NCI-H1694 treated with DMSO at 0.1 percent for 48 hours (cell line): ENCODE results near the gene FARS2.
A peak's percentile ranks its signal among the peaks of the same experiment; 100 is the strongest.

Experiments used
- DNase-seq: peaks from one replicate; lab custom pipeline; 2025; lab: John Stamatoyannopoulos, UW

Gene FARS2

DNA sequence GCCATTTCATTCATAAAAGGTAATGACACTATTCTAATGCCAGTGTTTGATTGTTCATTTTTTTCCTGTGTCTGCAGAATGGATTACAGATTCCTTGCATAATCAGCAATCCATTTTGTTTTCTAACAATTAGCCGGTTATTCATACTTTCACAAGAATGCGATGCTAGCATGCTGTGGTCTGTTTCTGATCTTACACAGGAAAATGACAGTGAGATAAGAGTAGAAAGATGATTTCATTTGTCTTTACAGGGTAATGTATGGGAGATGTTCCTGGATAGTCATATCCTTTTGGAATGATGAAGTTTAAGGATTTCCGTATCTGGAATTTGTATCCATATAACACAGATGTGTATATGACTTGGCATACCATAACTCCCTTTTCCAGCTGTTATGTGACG, 207.3 kb downstream of the FARS2 start:
- DNase-seq = no peak

DNA sequence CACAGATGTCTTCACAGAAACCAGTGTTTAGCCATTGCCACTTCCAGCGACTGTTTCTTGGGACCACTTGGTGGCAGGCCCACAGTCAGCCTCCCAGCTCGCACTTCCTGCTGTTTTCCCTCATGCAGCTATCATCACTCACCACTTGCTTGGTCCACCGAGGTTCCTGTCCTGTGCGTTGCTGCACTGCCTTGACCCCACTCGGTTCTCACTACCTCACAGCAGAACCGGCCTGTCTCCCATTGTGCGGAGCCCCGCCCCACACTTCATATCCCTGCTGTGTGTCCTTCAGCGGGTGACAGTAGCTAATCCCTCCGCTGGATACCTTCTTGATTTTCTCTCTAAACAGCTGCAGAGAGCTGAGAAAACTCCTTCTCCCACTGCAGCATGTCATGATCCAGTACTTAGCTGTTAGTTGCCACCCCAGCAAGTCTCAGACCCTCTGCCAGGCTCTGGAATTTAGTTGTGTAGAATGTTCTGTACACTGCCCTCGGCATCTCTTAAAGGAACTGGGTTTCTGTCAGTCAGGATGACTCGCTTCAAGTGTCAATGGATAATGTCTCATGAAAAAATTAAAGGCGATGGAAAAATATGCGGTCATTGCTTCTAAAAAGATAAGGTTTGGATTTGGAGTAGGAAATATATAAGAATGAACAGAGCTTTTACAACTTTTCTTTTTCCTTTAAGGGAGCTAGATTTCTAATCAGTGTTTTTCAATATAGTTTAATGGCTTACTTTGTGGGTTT, 208.0 kb downstream of the FARS2 start:
- DNase-seq = no peak

DNA sequence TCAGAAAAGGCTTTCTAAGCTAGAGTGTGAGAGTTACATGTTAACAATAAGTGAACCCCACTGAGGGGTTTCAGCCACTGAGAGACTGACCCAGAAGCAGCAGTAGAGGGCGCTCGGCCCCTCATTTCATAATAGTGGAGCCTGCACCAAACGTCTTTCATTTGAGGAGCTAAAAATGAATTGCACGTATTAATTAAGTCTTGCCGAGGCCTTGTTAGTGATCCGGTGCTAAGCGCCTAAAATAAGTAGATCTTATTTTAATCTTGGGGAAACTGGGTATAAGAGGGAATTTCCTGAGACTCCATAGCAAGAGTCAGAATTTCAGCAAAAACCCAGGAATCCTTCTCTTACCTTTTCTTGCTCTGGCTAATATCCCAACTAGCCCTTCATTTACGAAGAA, 209.7 kb downstream of the FARS2 start:
- DNase-seq = peak; percentile 79

DNA sequence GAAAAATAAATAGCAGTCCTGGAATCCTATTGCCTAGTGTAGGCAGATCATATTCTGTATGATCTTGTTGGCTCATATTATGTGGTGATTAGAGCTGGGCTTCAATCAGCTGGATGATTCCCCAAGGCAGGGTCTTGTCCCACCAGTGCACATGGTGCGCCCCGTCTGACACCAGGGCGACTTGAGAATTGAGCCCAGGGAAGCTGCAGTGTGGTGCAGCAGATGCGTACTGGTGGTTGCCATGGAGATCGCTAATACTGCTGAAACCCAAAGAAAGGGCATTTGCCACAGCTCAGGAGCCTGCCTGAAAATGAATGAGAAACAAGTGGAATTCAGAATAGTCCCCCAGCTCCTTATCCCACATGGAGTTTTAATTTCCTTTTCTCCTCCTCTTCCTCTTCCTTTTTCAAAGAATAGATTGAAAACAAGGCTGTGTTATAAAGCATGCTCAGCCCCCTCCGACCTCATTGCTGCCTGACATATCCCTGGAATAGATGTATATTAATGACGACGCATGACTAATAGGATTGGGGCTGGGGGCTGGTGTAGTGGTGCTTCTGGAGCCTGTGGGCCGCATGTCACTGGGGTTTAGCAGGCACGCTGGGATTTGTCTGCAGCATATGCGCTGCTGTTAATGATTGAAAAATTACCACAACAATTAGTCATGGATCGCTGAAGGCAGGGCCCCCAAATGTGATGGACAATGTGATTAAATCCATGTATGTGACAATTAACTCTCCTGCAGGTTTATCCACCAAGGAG, 210.5 kb downstream of the FARS2 start:
- peak; percentile 94 for DNase-seq

DNA sequence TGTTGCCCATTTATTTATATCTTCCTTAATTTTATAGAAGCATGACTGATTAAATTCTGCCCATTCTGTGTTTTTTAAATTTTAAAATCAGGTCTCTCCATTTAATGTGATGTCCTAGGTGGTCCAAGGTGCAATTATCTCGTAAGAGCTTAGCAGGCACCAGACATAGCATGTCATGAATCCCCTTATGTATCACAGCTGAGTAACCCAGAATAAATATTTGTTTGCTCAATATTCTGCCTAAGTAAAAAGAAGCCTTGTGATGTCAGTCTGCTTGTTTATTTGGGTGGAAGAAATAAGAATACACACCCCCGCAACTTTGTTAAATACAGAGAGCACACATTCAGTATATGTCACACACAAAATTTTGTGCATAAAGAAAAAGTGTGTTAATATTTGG, 211.3 kb downstream of the FARS2 start:
- peak; percentile 86 for DNase-seq

DNA sequence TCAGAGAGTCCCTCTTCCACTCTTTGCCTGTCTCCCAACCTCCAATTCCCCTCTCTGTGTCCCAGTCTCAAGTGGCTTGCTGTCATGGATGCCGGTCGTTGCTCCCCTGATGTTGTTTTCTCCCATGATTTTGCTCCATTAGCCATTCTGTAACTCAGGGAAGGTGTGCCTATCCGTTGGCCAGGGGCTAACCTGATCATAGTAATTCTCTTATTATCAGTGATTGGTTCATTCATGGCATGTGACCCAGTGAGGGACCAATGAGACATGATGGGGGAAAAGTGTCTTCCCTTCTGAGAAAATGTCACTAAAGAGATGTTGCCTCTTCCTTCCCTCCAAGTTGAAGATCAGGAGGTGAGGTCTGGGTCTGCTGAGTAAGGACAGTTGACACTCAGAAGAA, 214.5 kb downstream of the FARS2 start:
- DNase-seq = no peak

DNA sequence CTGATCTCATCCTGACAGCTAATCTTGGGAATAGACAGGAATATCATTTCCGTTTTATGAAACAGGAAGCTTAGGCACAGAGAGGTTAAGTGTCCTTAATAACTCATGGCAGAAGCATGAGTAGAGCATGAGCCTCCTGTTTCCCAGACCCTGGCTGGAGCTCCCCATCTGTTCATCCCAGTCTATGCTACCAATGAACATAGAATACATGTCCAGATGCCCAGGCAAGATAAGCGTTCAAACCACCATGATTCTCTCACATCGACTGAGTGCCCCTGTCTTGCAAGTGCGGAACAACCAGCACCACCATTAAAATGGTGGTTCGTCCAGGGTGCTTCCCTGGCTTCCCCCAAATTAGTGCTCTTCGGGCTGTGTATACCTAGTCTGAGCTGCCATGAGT, 217.1 kb downstream of the FARS2 start:
- peak; percentile 58 for DNase-seq

DNA sequence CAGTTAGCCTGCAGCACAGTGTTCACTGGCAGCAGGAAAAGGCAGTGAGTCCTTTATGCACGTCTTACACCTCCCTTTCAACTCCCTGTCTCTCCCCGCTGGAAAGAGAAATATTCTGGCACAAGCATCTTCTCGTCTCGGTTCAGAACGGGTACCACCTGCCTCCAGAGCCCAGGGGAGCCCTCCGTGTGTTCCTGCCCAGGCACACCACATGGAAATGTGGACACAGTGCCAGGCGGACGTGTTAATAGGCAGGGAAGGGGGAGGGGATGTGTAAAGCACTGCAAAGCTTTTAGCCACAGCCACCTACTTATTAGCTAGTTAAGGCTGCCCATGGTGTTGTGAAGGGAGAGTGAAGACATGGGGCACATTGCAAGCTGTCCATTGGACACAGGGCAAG, 219.7 kb downstream of the FARS2 start:
- peak; percentile 78 for DNase-seq

DNA sequence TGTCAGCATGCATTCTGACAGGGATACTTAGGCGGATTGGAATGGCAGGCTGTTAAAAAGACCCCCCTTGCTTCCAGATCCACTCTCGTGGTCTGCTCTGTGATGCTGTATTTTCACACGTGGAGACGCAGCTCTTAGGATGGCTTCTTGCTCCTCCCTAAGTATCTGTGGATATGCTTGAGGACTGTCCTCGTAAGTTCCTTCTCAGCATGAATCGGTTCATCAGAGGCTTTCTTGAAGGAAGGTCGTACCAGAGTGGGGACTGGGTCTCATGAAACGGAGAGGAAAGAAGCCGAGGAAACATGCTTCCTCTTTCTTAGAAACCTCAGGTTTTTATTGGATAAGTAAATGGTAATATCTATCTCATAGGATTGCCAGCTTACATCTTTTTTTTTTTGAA, 220.4 kb downstream of the FARS2 start:
- DNase-seq = no peak

DNA sequence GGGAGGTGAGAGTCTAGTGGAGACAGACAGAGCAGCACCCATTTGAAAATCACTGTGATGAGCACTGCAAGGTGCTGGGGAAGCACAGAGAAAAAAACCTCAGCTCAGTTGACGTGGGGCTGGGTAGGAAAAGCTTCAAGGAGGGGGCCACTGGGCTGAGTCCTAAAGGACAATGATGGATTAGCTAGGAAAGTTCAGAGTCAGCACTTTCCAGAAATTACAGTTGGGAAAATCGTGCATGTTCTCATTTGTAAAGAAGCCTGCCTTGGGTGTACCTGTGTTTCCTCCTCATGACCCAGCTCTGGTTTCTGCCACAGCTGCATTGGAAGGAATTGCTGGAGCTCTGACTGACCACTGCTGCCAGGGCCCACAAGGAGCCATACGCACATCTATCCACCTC, 221.3 kb downstream of the FARS2 start:
- DNase-seq = no peak

DNA sequence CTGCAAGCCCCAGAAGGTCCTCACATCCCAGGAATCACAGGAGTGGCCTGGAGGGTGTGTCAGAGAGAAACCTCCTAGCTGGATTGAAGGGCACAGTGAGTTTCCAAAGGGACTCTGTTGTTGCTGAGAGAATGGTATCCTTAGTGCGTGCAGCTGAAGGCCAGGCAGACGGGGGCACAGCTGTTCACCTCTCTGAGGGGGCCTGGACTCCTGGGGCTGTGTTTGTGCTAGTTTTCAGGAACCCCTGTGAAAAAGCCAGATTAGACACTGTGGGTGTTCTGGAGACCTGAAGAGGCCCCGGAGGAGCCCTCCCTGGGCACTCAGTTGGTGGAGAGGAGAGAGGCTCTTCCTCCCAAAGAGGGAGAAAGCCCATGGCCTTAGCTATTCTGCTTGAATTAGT, 223.4 kb downstream of the FARS2 start:
- no peak for DNase-seq

DNA sequence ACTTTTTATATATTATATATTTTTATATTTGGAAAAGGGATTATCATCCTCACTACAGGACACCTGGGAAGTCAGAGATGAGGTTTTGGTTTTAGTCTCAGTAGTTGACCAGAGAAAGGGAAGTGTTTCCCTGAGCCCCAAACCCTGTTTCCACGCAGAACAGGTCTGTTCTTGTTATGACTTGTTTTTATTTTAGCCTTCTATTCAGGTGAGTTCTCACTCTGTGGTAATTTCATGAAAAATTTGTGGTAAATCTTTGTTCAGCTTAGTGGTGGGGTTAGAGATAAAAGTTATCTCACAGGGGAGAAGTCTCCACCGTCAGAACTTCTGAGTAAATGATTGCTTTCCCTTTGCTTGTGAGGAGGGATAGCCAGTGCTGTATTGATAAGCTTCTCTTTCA, 224.9 kb downstream of the FARS2 start:
- DNase-seq = no peak

DNA sequence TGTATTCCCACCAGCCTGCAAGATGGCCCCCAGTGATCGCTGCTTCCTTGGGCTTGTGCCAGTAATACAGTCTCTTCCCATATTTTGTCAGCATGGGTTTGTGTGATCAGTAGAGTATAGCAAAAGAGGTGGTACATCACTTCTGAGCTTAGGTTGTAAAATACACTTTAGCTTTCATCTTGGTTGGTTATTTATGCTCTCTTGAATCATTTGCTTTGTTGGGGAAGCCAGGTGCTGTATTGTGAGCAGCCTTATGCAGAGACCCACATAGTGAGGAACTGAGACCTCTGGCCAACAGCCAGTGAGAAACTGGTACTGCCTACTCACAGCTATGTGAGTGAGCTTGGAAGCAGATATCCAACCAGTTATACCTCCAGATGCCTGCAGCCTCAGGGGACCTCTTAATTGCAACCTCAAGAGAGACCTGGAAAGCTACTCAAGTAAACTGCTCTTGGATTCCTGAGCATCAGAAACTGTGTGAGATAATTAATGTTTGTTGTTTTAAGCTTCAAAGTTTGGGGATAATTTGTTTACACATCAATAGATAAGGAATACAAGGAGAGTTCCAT, 229.3 kb downstream of the FARS2 start:
- no peak for DNase-seq

DNA sequence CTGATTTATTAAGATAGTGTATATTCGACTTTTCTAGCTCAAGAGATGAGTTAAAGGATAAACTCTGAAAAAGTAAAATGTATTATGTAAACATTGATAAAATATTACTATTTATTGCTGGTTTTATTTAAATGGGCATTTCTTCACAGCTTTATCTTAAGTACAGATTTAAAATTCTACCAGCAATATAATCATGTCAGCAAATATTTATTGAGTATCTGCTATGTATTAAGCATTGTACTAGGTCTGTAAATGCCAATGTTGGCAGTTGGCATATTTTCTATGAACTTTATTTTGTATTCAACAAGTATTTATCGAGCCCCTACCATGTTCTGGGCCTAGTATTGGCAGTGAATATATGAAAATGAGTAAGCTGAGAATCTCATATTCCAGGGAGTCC, 231.0 kb downstream of the FARS2 start:
- no peak for DNase-seq

DNA sequence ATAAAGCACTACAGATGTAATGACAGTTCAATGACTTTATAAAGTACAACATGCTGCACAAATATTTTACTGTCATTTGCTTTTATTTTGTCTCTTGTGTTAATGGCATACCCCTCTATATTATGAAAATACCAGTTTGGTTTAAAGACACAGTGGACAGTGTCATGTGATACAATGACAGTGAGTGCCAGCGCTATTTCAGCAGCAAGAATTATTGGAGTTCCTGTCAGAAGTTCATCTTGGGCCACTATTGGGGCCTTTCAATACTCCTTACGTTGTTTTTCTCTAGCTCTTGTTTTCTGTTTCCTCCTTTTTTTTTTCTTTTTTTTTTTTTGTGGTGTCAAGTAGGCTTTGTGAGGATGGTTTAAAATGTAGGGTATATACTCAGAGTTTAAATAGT, 232.5 kb downstream of the FARS2 start:
- no peak for DNase-seq

DNA sequence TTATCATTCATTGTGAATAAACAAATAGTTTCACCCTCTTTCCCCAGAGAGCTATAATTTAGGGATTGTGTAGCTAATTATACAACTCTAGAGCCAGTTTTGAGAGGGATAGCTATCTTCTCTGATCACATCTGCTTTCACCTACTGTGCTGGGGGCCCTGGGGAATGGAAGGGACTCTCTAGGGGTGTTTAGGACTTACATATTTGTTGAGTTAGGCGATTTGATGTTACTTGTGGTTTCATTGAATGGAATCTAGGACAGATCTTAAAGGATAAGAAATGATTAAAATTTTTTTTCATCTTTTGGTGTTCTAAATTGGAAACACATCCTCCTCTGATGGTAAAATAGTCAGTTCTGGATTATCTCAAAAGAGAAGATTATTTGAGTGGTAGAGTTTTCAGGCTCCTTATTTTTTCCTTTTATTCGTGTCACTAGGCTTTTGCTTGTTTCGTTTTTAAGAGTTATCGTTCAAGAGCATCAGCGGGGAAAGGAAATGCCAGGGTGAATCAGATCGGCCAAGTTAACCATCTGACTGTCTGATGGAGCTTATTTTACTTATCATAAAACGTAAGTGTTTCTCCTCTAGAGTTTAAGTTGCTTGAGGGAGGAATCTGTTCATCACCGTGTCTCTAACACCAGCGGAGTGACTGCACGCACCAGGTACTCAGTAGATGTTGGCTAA, 236.7 kb downstream of the FARS2 start:
- DNase-seq = peak; percentile 18

DNA sequence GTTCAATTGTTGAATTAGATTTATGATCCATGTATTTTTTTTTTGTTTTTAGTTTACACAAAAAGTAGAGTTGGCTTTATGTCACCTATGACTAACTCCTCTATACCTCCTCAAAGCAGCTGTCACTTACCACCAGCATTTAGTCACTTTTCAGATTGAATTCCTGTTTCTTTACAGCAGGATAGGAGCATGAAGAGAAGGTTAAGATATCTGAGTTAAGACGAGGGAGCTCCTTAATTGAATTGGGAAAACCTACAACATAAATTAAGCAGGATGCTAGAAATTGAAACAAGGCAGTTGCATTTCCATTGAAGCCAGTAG, 237.2 kb downstream of the FARS2 start:
- no peak for DNase-seq

DNA sequence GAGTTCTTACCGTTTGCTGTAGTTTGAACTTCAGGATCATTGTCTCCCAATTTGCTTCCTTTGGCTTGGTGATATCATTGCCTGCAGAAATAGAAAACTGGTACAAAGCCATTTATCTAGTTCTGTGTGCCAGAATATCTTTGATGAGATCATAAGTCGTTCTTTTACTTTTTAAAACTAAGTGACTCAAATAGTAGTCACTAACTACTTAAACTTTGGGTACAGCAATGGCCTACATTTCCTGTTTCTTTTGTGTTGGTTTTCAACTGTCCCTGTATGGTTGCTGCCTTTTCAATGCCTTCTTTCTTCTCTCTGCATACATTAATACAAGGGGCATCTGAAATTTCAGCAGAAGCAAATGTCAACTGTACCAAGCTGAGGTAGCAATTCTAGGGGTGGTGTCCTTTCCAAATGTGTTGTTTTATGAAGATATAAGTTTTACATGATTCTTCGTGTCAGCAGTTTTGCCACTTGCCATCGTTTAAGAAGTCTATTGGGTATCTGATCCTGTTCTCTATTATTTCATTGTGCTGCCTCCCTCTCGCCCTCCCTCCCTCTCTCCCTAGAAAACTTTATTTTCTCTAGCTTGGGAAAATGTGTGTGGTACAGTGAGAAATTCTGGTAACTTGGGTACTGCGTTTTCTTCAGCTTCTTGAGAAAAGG, 238.5 kb downstream of the FARS2 start:
- DNase-seq = no peak

DNA sequence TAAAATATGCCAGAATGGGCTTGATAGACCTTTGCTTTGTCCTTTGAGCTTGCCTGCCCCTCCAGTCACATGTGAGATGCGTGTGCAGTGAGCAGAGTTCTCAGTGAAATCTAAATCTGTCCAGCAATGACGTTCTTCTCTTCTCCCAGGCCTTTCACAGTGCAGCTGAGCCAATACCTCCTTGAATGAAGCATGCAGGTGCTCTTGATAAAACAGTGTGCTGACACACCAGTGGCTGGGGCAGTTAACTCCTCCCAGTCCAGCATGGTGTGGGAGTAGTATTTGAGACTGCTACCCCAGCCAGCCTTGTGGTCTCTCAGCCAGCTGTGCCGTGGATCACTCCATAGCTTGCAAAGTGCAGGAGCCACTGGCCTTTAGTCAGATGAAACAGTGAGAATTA, 240.5 kb downstream of the FARS2 start:
- DNase-seq = no peak

DNA sequence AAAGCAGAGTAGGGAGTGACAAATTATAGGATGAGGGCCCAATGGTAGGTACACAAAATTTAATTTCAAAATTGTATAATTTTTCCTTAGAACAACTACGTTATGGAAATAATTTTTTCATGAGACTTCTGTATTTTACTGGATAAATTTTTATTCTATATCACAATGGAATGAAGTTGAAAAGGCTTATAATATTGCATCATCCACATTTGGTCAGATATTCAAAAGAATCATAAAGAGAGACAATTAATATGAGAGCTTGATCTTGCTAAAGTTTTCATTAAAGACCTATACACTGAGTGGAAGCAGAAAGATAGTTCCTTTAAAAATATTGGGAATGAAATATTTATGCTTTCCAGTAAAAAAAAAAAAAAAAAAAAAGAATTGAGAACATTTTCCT, 242.8 kb downstream of the FARS2 start:
- DNase-seq = no peak

DNA sequence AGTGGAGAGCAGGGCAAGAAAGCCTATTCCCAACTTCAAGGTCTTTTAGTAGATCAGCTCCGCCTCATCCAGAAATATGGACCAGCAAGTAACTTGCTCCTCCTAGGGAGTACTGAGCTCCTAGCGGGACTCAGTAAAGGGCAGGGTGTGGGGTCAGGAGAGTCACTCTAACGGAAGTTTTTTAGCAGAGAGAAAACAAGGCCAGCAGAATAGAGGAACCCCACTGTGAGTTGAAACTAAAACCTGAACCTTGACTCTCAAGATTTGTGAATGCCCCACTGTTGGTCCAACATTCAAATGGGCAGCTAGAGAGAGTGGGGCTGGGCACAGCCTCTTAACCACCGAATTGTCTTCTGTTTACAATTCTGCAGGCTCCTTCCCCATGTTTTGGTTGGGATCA, 244.8 kb downstream of the FARS2 start:
- DNase-seq = no peak

DNA sequence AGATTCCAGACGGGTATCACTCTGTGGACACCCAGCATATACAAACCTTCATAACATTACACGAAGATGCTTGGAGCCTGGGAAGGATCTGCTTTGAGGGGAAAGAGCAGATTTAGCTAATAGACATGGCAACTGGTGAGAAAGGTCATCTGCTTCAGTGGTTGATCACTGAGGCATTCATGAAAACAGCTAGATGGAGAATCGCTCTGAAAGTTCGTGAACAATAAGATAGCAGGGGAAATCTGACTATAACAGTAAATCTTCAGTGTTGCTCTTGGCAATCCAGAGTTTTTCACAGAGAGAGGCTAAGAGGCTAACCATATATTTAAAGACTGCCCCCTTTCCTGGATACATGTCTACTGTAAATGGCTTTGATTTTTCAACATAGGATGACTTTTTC, 245.3 kb downstream of the FARS2 start:
- no peak for DNase-seq
